GM21529 (cell line): ENCODE results near the gene PHAF1.

ENCODE experiments used
- ATAC-seq: cut with Tn5 transposase; IDR thresholded peaks from one replicate; pipeline ENCODE4 v1.9.1; 2021; ENCODE audit not compliant: unreplicated experiment

Gene PHAF1

GRCh38 chr16:67192781-67193361 lies 83.1 kb downstream of the PHAF1 start:
- ATAC-seq, result no peak

GRCh38 chr16:67193536-67193935 lies 83.8 kb downstream of the PHAF1 start:
- ATAC-seq, result no peak

GRCh38 chr16:67194260-67194659 lies 84.5 kb downstream of the PHAF1 start:
- ATAC-seq, result no peak

- no peak for ATAC-seq
Observed at GRCh38 chr16:67195676-67196075, 85.9 kb downstream of the PHAF1 start.

- no peak for ATAC-seq
Observed at GRCh38 chr16:67196881-67197280, 87.1 kb downstream of the PHAF1 start.

GRCh38 chr16:67197704-67198103 lies 88.0 kb downstream of the PHAF1 start:
- no peak for ATAC-seq
